Stimulated activated CD4-positive, alpha-beta T cell treated with anti-CD3 and anti-CD28 coated beads, Interleukin-15, amount 100 ng/mL, for 1 hour (primary cell): ENCODE results near the gene CAMTA1.

ENCODE experiments used
- DNase-seq, 2 donors: peaks; one replicate each; pipeline ENCODE4 v3.0.0-alpha.2; 2020; ENCODE audit warnings: low read depth in 1 of 2, low spot score in 1 of 2

Gene CAMTA1

GRCh38 chr1:7247791-7248548, 462.7 kb downstream of the CAMTA1 start:
- no peak for DNase-seq

- no peak for DNase-seq
These were observed 463.4 kb downstream of the CAMTA1 start for GRCh38 chr1:7248549-7249199.

GRCh38 chr1:7249516-7249915, 464.3 kb downstream of the CAMTA1 start:
- DNase-seq, result no peak

- DNase-seq, result no peak
These were observed 464.9 kb downstream of the CAMTA1 start for GRCh38 chr1:7250176-7250575.

GRCh38 chr1:7250597-7251453, 465.6 kb downstream of the CAMTA1 start:
- DNase-seq, result no peak

GRCh38 chr1:7251454-7251800, 466.2 kb downstream of the CAMTA1 start:
- no peak for DNase-seq

GRCh38 chr1:7252411-7253117, 467.3 kb downstream of the CAMTA1 start:
- no peak for DNase-seq

GRCh38 chr1:7253118-7253480, 467.8 kb downstream of the CAMTA1 start:
- no peak for DNase-seq

- DNase-seq, result no peak
These were observed 468.8 kb downstream of the CAMTA1 start for GRCh38 chr1:7253988-7254587.

- DNase-seq, result no peak
These were observed 470.2 kb downstream of the CAMTA1 start for GRCh38 chr1:7255303-7256058.

GRCh38 chr1:7256526-7256925, 471.3 kb downstream of the CAMTA1 start:
- no peak for DNase-seq

GRCh38 chr1:7257225-7257624, 472.0 kb downstream of the CAMTA1 start:
- no peak for DNase-seq

GRCh38 chr1:7258589-7259135, 473.4 kb downstream of the CAMTA1 start:
- no peak for DNase-seq

- no peak for DNase-seq
These were observed 474.7 kb downstream of the CAMTA1 start for GRCh38 chr1:7259955-7260354.

GRCh38 chr1:7261490-7261889, 476.2 kb downstream of the CAMTA1 start:
- no peak for DNase-seq

- no peak for DNase-seq
These were observed 477.4 kb downstream of the CAMTA1 start for GRCh38 chr1:7262611-7263010.

- no peak for DNase-seq
These were observed 478.0 kb downstream of the CAMTA1 start for GRCh38 chr1:7263021-7263960.

GRCh38 chr1:7264101-7264500, 478.8 kb downstream of the CAMTA1 start:
- DNase-seq, result no peak
